ENCODE measurements around the gene ECHDC3. TPM values are rescaled to one million over a fixed set of nuclear protein-coding genes. Genes with fewer than 3 reads are reported as not detected.

The ECHDC3 gene
- total and polyA plus RNA-seq, 2 of the 13 experiments (the other 11 are each of a cell fraction or from before 2014, with no cell fraction given): not detected

DNA sequence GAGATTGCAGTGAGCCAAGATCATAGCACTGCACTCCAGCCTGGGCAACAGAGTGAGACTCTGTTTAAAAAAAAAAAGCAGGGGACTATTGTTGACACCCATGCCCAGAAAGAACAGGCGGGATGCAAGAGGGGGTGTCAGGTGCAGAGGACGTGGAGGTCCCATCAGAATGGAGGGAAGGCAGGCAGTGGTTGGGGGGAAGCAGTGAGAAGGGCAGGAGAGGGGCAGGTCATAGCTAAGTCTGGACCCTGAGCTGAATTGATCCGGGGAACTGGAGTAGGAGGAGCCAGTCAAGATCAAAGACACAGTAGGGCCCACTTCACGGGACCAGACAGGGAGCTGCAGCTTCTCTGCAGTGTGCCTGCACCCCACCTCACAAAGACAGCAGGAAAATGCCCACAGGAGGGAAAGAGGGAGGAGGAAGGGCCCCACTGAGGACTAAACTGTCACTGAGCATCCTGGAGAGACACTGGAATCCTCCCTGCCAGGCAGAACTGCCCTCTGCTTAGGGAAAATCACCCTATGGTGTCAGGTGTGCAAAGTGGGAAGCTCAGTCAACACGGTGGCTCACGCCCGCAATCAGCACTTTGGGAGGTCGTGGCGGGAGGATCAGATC, 27.3 kb upstream of the ECHDC3 start (continued):
- TF ChIP-seq, protein P1, sequence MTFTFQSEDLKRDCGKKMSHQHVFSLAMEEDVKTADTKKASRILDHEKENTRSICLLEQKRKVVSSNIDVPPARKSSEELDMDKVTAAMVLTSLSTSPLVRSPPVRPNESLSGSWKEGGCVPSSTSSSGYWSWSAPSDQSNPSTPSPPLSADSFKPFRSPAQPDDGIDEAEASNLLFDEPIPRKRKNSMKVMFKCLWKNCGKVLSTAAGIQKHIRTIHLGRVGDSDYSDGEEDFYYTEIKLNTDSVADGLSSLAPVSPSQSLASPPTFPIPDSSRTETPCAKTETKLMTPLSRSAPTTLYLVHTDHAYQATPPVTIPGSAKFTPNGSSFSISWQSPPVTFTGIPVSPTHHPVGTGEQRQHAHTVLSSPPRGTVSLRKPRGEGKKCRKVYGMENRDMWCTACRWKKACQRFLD (CRISPR knock-in tag; IDR thresholded peaks at IDR 0.05; ENCODE audit: borderline replicate concordance): 0 out of 2 replicates have a peak, but pooled peaks have one; percentile 21
- TF ChIP-seq SP1 (IDR thresholded peaks at IDR 0.05) (no peak), SP1 (CRISPR knock-in tag; IDR thresholded peaks at IDR 0.05) (no peak), PHF5A (CRISPR knock-in tag; IDR thresholded peaks at IDR 0.05; ENCODE audit: low read depth, unreplicated experiment) (no peak), ZNF558 (CRISPR knock-in tag; IDR thresholded peaks at IDR 0.05; ENCODE audit: borderline replicate concordance) (no peak), ZEB1 (IDR thresholded peaks at IDR 0.05; ENCODE audit: insufficient replicate concordance, low read depth) (no peak), FOXJ3 (CRISPR knock-in tag; IDR thresholded peaks at IDR 0.05; ENCODE audit: borderline replicate concordance) (no peak), HHEX (CRISPR knock-in tag; IDR thresholded peaks at IDR 0.05) (0 out of 2 replicates have a peak, but pooled peaks have one; percentile 50), ZNF34 (CRISPR knock-in tag; IDR thresholded peaks at IDR 0.05; ENCODE audit: borderline replicate concordance) (no peak), ZNF629 (CRISPR knock-in tag; conservative IDR thresholded peaks at IDR 0.05) (0 out of 2 replicates have a peak, but pooled peaks have one; percentile 24), CCAR2 (optimal IDR thresholded peaks at IDR 0.05; ENCODE audit: low read depth, low read length) (no peak), ZNF746 (CRISPR knock-in tag; IDR thresholded peaks at IDR 0.05) (peak; percentile 61; the same call in 1 of the 2 replicates), XRCC5 (optimal IDR thresholded peaks at IDR 0.05; ENCODE audit: low read length) (peak; percentile 38), SIN3B (IDR thresholded peaks at IDR 0.05; ENCODE audit: low read length) (no peak), SATB2 (CRISPR knock-in tag; IDR thresholded peaks at IDR 0.05) (no peak), ZNF563 (CRISPR knock-in tag; IDR thresholded peaks at IDR 0.05) (no peak), NFRKB (IDR thresholded peaks at IDR 0.05) (no peak), MTF2 (CRISPR knock-in tag; IDR thresholded peaks at IDR 0.05; ENCODE audit: borderline replicate concordance) (no peak), MIER3 (CRISPR knock-in tag; IDR thresholded peaks at IDR 0.05; ENCODE audit: borderline replicate concordance) (no peak; the same call in 1 of the 2 replicates)
- TF ChIP-seq, protein P2, sequence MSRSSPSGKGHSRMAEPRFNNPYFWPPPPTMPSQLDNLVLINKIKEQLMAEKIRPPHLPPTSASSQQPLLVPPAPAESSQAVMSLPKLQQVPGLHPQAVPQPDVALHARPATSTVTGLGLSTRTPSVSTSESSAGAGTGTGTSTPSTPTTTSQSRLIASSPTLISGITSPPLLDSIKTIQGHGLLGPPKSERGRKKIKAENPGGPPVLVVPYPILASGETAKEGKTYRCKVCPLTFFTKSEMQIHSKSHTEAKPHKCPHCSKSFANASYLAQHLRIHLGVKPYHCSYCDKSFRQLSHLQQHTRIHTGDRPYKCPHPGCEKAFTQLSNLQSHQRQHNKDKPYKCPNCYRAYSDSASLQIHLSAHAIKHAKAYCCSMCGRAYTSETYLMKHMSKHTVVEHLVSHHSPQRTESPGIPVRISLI (CRISPR knock-in tag; IDR thresholded peaks at IDR 0.05; ENCODE audit: borderline replicate concordance): peak; percentile 67; the same call in 1 of the 2 replicates
- TF ChIP-seq, protein P3, sequence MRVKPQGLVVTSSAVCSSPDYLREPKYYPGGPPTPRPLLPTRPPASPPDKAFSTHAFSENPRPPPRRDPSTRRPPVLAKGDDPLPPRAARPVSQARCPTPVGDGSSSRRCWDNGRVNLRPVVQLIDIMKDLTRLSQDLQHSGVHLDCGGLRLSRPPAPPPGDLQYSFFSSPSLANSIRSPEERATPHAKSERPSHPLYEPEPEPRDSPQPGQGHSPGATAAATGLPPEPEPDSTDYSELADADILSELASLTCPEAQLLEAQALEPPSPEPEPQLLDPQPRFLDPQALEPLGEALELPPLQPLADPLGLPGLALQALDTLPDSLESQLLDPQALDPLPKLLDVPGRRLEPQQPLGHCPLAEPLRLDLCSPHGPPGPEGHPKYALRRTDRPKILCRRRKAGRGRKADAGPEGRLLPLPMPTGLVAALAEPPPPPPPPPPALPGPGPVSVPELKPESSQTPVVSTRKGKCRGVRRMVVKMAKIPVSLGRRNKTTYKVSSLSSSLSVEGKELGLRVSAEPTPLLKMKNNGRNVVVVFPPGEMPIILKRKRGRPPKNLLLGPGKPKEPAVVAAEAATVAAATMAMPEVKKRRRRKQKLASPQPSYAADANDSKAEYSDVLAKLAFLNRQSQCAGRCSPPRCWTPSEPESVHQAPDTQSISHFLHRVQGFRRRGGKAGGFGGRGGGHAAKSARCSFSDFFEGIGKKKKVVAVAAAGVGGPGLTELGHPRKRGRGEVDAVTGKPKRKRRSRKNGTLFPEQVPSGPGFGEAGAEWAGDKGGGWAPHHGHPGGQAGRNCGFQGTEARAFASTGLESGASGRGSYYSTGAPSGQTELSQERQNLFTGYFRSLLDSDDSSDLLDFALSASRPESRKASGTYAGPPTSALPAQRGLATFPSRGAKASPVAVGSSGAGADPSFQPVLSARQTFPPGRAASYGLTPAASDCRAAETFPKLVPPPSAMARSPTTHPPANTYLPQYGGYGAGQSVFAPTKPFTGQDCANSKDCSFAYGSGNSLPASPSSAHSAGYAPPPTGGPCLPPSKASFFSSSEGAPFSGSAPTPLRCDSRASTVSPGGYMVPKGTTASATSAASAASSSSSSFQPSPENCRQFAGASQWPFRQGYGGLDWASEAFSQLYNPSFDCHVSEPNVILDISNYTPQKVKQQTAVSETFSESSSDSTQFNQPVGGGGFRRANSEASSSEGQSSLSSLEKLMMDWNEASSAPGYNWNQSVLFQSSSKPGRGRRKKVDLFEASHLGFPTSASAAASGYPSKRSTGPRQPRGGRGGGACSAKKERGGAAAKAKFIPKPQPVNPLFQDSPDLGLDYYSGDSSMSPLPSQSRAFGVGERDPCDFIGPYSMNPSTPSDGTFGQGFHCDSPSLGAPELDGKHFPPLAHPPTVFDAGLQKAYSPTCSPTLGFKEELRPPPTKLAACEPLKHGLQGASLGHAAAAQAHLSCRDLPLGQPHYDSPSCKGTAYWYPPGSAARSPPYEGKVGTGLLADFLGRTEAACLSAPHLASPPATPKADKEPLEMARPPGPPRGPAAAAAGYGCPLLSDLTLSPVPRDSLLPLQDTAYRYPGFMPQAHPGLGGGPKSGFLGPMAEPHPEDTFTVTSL (CRISPR knock-in tag; IDR thresholded peaks at IDR 0.05; ENCODE audit: borderline replicate concordance): peak; percentile 84
- TF ChIP-seq, protein P4, sequence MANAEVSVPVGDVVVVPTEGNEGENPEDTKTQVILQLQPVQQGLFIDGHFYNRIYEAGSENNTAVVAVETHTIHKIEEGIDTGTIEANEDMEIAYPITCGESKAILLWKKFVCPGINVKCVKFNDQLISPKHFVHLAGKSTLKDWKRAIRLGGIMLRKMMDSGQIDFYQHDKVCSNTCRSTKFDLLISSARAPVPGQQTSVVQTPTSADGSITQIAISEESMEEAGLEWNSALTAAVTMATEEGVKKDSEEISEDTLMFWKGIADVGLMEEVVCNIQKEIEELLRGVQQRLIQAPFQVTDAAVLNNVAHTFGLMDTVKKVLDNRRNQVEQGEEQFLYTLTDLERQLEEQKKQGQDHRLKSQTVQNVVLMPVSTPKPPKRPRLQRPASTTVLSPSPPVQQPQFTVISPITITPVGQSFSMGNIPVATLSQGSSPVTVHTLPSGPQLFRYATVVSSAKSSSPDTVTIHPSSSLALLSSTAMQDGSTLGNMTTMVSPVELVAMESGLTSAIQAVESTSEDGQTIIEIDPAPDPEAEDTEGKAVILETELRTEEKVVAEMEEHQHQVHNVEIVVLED (CRISPR knock-in tag; IDR thresholded peaks at IDR 0.05; ENCODE audit: borderline replicate concordance): no peak

Measured in HepG2 (cell line).